ENCODE results near the gene STX2.

- no peak for TF ChIP-seq CTCF (conservative IDR thresholded peaks at IDR 0.05 in 1 of 2, IDR thresholded peaks at IDR 0.05 in 1 of 2; ENCODE audit: low read depth in 1 of 2, low read length in 2 of 2)
- TF ChIP-seq EZH2 (IDR thresholded peaks at IDR 0.05; ENCODE audit: low read length, missing control alignments) = no peak
These were observed 4.0 kb downstream of the STX2 start for GRCh38 chr12:130835011-130835410.
